Measurements from ENCODE around the gene AQP3. TPM values are rescaled to one million over a fixed set of nuclear protein-coding genes. Genes with fewer than 3 reads are reported as not detected.
A peak's percentile ranks its signal among the peaks of the same experiment; 100 is the strongest.

The AQP3 gene
- total RNA-seq, 2 experiments from 2014 or later, result 16.0 to 30.6 TPM

GRCh38 chr9:33447799-33448553 is 583 bp upstream of the AQP3 start:
- no peak for DNase-seq (ENCODE audit: low spot score)

GRCh38 chr9:33446240-33446945 is 1.0 kb downstream of the AQP3 start:
- H2AFZ ChIP-seq (ENCODE audit: low read length), result peak overlapping the region; percentile 73
- no peaks in the 10 kb centered on the region for H3K36me3 ChIP-seq (ENCODE audit: insufficient read depth, low read length)
- TF ChIP-seq CTCF (conservative IDR thresholded peaks at IDR 0.05; ENCODE audit: low read length) (no peak), EZH2phosphoT487 (IDR thresholded peaks at IDR 0.05; ENCODE audit: borderline replicate concordance, low read depth, low read length) (no peak)
- ChIA-PET CTCF (ENCODE audit: unreplicated experiment) (interaction anchor here (0.7 to 2.1 kb wide), 3 partner anchors 9 to 27 kb away, joined by 3 to 19 read pairs (median 5); partner anchors contain the start of gene NOL6), POLR2A (interaction anchor here (0.5 to 8.6 kb wide), 3 partner anchors 27 to 415 kb away, joined by 3 to 50 read pairs (median 3); partner anchors contain the start of gene NOL6)
- no TSS peak for BruUV-seq (replicated peaks)
- intact Hi-C loops (cut with micrococcal nuclease; ENCODE audit: unreplicated experiment), result no loop called here
- H3K79me2 ChIP-seq (ENCODE audit: insufficient read depth, low read depth, low read length), result no peaks in the 10 kb centered on the region
- peak overlapping the region; percentile 88 for H3K4me2 ChIP-seq (ENCODE audit: low read length)
- peak; percentile 86 for DNase-seq (ENCODE audit: low spot score)
- H3K4me3 ChIP-seq (ENCODE audit: low read depth, low read length, poor library complexity, severe bottlenecking), result peak overlapping the region; percentile 65
- H3K27ac ChIP-seq (ENCODE audit: low read depth, low read length, poor library complexity, severe bottlenecking), result peak overlapping the region; percentile 82
- H4K20me1 ChIP-seq (ENCODE audit: insufficient read depth, low read length), result no peaks in the 10 kb centered on the region
- H3K9me3 ChIP-seq (ENCODE audit: low read length), result no peaks in the 10 kb centered on the region
- peaks cover 28% of the 10 kb centered on the region for H3K4me1 ChIP-seq (ENCODE audit: insufficient read depth, low read length, poor library complexity, severe bottlenecking)
- H3K9me2 ChIP-seq (ENCODE audit: insufficient read depth, low read length), result no peaks in the 10 kb centered on the region

More at GRCh38 chr9:33447799-33448553, 583 bp upstream of the AQP3 start:
- peak overlapping the region; percentile 65 for H3K4me3 ChIP-seq (ENCODE audit: low read depth, low read length, poor library complexity, severe bottlenecking)
- no peaks in the 10 kb centered on the region for H4K20me1 ChIP-seq (ENCODE audit: insufficient read depth, low read length)
- intact Hi-C loops (cut with micrococcal nuclease; ENCODE audit: unreplicated experiment), result no loop called here
- TF ChIP-seq EZH2phosphoT487 (IDR thresholded peaks at IDR 0.05; ENCODE audit: borderline replicate concordance, low read depth, low read length) (no peak), CTCF (conservative IDR thresholded peaks at IDR 0.05; ENCODE audit: low read length) (no peak)
- no peak overlapping the region for H3K27ac ChIP-seq (ENCODE audit: low read depth, low read length, poor library complexity, severe bottlenecking)
- H3K9me2 ChIP-seq (ENCODE audit: insufficient read depth, low read length), result no peaks in the 10 kb centered on the region
- peaks cover 35% of the 10 kb centered on the region for H3K4me1 ChIP-seq (ENCODE audit: insufficient read depth, low read length, poor library complexity, severe bottlenecking)
- H3K36me3 ChIP-seq (ENCODE audit: insufficient read depth, low read length), result no peaks in the 10 kb centered on the region
- ChIA-PET POLR2A (interaction anchor here (0.7 to 8.6 kb wide), 8 partner anchors 10 to 151 kb away, joined by 3 to 50 read pairs (median 6); partner anchors contain the start of gene NOL6), CTCF (ENCODE audit: unreplicated experiment) (interaction anchor here (1.0 to 2.1 kb wide), 6 partner anchors 10 to 150 kb away, joined by 3 to 19 read pairs (median 4); partner anchors contain the start of gene NOL6)
- H3K9me3 ChIP-seq (ENCODE audit: low read length), result no peaks in the 10 kb centered on the region
- BruUV-seq (replicated peaks), result no TSS peak
- H3K79me2 ChIP-seq (ENCODE audit: insufficient read depth, low read depth, low read length), result no peaks in the 10 kb centered on the region
- H3K4me2 ChIP-seq (ENCODE audit: low read length), result peak overlapping the region; percentile 88
- peak overlapping the region; percentile 73; the same call in 1 of the 2 replicates for H2AFZ ChIP-seq (ENCODE audit: low read length)

Measured in OCI-LY7 (cell line).